Esophagus muscularis mucosa (tissue), 4 donors: ENCODE measurements around the gene RBPJ.
"Not testable (repeated sequence)": the region's sequence is repeated elsewhere in the genome, so short reads cannot be mapped to it uniquely, and the experiment has no call there.

Experiments used
- CTCF ChIP-seq, 3 experiments: fragments of 200-600 bp in 2 of 3; fragments of 450-650 bp in 1 of 3; sonication (generic) in 2 of 3; IDR thresholded peaks; one replicate each; pipeline ENCODE4 v1.5.1; 2017 to 2019; ENCODE audit warnings: antibody characterized with exemption in 3 of 3, mild to moderate bottlenecking in 2 of 3, moderate library complexity in 1 of 3
- EP300 ChIP-seq: sonication (generic); formaldehyde crosslinking; IDR thresholded peaks from one replicate; pipeline ENCODE4 v1.6.1; 2017; ENCODE audit warnings: antibody characterized with exemption
- POLR2A ChIP-seq: fragments of 450-650 bp; IDR thresholded peaks from one replicate; pipeline ENCODE4 v1.6.1; 2017; ENCODE audit warnings: antibody characterized with exemption, moderate library complexity, mild to moderate bottlenecking, low read depth
- POLR2AphosphoS5 ChIP-seq, 2 donors: sonication (generic); formaldehyde crosslinking; IDR thresholded peaks; one replicate each; pipeline ENCODE4 v1.6.1; 2017; ENCODE audit warnings: antibody characterized with exemption in 2 of 2

GRCh38 chr4:26359521-26359920 lies 38.7 kb downstream of the RBPJ start:
- TF ChIP-seq CTCF (IDR thresholded peaks at IDR 0.05); POLR2A; POLR2AphosphoS5 (IDR thresholded peaks at IDR 0.05); EP300: not testable (repeated sequence)
